Stimulated activated CD4-positive, alpha-beta T cell treated with anti-CD3 and anti-CD28 coated beads, Interleukin-4, amount 100 ng/mL, for 48 hours (primary cell): ENCODE measurements around the gene MIPEP.

Source experiments
- DNase-seq, 2 donors: peaks; one replicate each; pipeline ENCODE4 v3.0.0-alpha.2; 2020; ENCODE audit warnings: low read depth in 2 of 2

MIPEP gene

DNA sequence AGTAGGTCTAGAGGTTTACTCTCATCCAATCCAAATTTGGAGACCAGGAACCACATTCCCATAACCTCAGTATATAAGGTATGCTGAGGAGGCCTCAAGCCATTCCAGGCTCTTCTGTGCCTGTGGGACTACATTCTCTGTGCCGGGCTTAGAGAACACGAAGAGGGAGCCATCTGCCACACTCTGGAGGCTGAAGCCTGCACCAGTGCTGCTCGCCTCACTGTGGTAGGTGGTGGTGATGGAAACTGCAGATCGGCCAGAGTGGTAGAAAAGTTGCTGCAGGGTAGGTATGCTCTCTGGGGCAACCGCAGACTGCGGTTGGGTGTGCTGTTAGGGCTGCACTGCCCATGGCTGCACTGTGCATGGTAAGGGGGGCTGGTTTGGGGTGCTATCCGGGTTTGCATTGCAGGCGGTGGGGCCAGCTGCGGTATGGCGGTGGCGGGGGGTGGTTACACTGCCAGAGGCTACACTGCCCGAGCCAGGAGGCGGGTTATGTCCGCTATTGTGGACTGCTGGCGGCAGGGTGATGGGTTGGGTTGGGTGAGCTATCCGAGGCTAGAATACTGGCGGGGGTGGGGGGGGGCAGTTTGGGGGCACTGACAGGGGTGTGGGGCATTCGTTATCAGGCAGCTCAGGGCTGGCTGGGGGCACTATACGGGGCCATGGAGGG is 174.0 kb downstream of the MIPEP start:
- DNase-seq = no peak

DNA sequence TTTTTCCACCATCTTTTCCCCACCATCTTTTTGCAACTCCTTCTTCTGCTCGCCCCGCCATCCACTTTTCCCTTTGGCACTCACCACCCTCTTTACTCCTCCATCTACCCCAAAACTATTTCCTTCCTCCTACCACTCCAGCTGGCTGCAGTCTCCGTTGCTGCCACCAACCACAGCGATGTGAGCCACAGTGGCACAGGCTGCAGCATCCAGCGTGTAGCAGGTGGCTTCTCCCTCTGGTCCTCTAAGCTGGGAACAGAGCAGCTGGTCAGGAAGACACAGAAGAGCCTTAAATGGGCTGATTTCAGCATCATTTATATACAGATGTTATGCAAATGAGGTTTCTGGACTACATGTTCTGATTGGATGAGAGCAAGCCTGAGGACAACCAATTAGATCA is 174.5 kb downstream of the MIPEP start:
- DNase-seq = no peak

DNA sequence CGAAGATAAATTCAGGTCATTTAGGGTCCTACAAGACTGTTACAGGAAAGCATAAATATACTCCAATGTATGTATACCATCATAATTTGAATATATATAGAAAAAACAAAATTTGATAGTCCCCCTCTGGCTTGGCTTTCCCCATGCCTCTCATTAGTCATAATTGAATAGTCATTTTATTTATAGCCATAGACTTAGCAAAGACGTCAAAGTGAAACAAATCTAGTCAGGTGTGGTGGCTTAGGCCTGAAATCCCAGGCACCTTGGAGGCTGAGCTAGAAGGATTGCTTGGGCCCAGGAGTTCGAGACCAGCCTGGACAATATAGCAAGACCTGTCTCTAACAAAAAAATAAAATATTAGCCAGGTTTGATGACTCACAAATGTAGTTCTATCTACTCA is 177.8 kb downstream of the MIPEP start:
- DNase-seq = no peak

DNA sequence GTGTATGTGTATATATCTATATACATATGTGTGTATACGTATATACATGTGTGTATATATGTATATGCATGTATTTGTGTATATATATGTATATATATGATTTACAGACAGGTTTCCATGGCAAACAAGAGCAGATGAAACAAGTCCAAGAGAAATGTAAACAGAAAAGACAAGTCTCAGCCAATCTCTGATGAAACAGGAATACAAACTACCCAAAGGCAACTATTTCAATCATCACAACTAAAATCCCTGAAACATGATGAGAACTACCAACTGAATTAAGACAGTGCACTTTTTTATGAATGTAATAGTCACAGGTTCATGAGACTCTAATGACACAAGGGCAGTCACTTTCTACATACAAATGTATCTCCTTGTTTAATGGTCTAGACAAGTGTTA is 178.8 kb downstream of the MIPEP start:
- DNase-seq = no peak

DNA sequence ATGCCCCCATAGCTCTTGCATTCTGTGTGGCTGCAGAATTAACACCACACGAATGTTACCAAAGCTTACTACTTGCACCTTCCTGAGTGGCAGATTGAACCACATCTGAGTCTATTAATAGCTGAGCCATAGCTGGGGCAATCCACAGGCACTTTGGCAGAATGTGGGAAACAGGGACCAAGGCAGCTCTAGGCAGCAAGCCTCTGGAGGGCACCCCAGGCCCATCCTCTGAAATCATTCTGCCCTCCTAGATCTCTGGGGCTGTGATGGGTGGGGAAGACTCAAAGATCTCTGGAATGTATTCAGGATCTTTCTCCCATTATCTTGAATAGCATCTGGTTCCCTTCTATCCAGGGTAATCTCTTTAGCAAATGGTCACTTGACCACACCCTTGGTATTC is 179.7 kb downstream of the MIPEP start:
- DNase-seq = no peak

DNA sequence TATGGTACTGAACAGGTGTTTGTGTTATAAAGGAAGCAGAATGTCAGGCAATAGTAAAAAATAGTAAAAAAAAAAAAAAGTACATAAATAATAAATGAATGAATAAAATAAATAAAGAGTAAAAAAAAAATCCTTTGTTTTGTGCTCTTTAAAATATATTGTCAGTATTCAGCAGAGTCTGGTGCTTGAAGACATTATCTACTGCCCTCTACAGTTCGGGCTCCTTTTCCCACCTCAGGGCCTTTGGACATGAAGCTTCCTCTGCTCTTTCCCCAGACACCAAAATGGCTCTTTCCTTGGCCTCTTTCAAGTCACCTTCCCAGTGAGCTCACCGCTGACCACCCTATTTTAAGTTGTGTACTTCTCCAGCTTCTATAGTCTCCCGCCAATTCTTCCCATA is 181.5 kb downstream of the MIPEP start:
- no peak for DNase-seq

DNA sequence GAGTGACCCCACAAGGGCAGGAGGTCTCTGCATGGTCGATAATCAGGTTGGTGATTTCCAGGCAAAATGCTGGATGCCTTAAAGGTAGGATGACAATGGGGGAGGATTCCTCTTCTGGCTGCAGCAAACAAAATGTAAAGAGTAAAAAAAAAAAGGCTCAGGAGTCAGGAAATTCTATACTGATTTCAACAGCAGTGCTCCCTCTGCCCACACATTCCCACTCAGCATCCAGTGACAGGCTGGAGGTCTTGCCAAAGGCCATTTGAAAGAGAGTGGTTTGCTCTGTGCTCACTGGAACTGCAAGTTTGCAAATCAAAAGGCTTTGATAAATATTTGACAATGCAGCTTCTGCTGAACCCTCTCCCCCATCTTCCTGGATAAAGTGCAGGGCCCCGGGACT is 183.6 kb downstream of the MIPEP start:
- DNase-seq = no peak

DNA sequence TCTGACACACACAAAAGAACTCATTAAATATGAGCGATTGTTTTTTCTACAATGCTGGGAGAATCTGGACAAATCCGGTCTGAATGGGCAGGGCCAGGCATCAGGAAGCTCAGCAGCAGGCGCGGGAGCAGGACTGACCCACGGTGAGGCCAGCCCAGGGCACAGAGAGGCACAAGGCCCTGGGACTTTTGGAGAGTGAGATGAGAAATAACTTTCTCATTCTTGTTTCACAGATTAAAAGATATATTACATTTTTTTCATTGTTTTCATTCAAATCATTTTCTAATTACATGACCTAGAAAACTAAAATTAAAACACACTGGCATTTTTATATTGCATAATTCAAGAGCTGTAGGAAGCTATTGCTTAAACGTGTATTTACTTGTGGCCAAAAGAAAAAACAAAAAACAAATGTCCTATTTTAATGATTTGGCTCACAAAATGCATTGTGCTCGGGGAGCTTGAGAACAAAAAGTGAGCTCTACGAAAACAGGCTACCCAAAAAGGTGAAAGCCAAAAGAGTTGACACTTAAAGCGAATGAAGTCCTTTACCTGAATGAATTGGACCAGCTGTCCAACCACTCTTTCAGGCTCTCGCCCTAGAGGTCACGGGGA is 185.8 kb downstream of the MIPEP start:
- DNase-seq = no peak

DNA sequence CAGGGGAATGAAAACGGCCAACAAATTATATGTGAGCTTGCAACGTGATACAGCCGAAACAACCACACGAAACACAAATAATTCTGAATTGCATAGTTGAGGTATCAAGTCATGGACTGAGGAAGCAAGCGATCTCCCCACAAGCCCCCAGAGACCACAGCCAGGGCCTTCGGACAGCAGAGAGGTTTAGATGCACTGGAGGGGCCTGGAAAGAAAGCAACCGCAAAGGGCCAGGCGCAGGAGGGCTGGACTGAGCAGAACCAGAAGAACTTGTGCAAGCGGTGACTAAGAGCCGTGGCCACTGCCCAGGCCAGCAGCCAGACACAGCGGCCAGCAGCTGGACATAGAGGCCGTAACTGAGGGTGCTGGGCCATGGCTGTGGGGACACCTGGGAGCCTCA is 187.6 kb downstream of the MIPEP start:
- no peak for DNase-seq

DNA sequence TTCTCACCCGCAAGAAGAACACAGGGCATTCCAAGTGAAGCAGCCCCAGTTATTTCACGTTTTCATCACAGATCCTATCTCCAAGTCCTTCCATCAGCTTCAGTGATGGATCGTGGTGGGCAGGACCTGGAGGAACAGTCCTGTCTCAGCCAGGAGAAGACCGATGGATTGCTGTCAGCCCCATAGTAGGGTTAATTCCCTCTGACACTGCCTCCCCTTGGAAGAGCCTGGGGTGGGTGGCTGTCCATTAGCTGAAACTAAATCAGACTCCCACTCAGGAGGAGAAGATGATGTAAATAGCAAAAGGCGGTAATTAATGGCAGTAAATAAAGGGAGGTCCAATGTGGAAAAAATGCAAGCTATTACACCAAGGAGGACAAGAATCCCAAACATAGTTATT is 188.0 kb downstream of the MIPEP start:
- DNase-seq = no peak

DNA sequence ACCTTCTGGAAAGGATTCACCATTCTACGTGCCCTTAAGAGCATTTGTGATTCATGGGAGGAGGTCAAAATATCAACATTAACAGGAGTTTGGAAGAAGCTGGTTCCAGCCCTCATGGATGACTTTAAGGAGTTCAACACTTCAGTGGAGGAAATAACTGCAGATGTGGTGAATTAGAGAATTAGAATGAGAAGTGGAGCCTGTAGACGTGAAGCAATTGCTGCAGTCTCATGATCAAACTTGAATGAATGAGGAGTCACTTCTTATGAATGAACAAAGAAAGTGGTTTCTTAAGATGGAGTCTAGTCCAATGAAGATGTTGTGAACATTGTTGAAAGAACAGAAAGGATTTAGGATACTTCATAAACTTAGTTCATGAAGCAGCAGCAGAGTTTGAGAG is 189.9 kb downstream of the MIPEP start:
- no peak for DNase-seq

DNA sequence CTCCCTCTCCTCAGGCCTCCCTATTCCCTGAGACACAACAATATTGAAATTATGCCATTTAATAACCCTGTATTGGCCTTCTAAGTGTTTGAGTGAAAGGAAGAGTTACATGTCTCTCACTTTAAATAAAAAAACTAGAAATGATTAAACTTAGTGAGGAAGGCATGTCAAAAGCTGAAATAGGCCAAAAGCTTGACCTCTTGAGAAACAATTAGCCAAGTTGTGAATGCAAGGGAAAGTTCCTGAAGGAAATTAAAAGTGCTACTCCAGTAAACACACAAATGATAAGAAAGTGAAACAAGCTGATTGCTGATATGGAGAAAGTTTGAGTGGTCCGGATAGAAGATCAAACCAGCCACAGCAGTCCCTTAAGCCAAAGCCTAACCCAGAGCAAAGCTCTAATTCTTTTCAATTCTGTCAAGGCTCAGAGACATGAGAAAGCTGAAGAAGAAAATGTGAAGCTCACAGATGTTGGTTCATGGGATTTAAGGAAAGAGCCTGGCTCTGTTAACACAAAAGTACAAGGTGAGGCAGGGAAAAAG is 191.4 kb downstream of the MIPEP start:
- DNase-seq = no peak

DNA sequence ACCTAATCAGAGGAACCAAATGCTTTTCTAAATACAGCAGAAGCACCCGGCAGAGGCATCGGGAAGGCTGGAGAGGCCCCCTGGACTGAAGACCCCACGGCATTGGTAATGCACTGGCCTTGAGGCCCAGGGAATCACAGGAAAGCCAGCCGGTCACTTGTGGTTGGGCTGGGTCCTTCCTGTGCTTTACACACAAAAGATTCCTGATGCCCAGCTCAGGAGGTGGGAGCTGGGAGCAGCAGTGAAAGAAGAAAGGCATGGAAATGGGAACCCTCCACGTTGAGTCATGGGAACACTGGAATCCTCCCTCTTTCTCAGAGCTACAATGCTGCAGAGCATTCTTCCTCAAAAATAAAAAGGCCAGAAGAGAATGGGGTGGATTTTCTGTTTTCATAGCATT is 192.6 kb downstream of the MIPEP start:
- no peak for DNase-seq

DNA sequence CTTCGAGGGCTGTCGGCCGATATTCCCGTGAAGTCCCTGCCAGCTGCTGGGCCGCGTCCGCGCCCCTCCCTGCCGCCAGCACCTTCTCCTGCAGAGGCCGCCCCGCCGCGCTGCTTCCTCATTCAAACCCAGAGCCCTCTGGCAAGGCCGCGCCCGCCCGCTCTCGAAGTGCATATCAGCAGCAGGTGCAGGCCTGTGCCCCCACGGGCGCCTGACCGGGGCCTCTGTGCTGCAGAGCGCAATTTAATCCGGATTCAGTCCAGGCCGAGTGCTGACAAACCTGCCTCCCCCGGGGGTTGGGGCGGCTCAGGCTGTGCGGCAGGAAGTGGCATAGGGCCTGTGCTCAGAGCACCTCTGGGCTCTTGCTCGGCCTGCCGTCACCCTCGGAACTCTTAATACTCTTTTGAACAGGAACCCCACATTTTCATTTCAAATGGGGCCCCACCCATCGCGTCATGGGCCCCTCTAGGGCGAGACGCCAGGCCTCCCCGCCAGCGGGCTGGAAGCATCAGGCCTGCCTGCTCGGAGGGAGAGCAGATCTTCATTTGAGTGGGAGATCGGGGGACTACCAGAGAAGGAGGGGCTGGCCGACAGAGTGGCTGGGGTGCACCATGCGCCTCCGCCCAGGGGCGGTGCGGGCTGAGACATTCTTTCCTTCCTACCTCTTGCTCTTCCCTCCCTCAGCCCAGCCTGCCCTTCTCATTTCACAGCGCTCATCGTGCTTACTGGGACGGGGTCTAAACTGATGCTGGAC is 193.3 kb downstream of the MIPEP start:
- peak; percentile 34 to 36 for DNase-seq

DNA sequence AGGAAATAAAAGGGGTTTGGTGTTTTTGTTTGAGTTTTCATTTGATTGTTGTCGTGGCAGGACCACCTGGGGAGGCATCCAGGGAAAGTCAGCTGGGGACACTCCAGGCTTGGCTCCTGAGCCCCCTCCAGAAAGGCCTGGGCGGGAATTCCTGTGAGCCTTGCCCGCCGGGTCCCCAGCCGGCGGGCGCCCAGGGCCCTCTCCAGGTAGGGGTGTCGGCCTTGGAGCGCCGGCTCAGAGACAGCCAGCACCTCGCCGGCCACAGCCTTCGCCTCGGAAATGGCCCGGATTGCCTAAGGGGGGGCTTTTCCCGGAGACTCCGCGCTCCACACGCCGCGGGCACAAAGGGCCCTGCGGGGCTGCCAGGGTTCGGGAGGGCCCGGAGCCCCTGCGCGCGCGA is 194.0 kb downstream of the MIPEP start:
- no peak for DNase-seq

DNA sequence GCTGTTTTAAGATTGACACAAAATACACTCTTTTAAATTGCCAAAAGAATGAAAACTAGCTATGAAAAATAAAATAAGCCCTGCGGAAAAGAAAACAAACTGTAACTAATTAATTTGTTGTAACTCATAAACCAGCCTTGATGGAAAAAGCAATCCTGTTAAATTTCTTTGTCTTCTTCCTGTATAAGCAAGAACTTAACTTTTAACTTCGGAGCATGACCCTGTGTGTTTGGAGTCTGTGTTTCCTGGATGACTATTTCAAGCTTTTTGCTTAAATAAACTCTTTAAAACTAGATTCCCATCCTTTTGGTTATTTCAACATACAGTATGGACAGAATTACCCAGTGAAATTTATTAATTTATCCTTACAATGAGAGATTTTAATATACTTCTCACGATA is 196.4 kb downstream of the MIPEP start:
- DNase-seq = no peak

DNA sequence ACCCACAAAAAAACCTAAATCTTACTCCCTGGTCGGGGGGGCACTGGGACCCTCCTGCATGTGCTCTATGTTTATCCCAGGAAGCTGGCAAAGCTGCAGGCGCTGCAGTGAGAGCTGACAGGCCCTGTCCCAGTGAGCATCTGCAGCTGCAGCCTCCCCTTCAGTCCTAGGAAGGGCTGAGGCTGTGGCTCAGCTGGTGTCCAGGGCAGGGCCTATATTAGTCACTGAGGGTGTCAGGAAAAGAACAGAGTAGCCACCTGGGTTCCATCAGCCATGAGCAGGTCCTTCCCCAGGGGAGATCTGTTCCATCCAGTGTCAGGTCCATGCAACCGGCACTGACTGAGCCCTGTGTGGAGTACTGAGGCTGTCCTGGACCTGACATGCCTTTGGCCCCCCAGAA is 198.5 kb downstream of the MIPEP start:
- DNase-seq = no peak

DNA sequence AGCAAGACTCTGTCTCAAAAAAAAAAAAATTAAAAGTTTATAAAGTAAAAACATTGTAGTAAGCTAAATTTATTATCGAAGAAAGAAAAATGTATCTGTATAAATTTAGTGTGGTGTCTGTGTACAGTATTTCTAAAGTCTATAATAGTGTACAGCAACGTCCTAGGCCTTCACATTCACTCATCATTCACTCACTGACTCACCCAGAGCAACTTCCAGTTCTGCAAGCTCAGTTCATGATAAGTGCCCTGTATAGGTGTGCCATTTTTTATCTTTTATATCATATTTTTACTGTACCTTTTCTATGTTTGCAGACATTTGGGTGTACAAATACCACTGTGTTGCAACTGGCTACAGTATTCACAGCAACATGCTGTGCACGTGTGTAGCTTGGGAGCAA is 200.9 kb downstream of the MIPEP start:
- DNase-seq = no peak

DNA sequence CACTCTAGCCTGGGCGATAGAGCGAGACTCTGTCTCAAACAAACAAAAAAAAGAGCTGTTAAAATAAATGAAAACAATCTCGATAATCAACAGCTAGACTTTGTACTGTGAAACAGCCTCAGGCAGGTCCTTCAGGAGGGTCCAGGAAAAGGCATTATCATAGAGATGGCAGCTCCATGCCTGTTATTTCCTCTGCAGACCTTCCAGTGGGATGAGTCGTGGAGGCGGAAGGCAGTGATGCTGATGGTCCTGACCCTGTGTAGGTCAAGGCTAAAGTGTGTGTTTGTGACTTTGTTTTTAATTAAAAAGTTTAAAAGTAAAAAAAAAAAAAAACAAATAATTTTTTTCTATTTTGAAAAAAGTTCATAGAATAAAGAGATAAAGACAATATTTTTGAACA is 201.6 kb downstream of the MIPEP start:
- no peak for DNase-seq

DNA sequence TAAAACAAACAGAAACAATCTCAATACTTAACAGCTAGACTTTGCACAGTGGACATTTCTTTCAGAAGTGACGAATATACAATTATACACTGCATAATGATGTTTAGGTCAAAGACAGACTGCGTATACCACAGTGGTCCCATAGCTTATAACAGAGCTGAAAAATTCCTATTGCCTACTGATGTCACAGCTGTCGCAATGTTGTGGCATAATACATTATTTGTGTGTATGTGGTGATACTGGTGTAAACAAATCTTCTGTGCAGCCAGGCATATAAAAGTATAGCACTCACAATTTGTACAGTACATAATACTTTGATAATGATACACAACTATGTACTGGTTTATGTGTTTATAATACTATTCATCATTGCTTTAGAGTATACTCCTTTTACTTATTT is 202.3 kb downstream of the MIPEP start:
- DNase-seq = no peak

DNA sequence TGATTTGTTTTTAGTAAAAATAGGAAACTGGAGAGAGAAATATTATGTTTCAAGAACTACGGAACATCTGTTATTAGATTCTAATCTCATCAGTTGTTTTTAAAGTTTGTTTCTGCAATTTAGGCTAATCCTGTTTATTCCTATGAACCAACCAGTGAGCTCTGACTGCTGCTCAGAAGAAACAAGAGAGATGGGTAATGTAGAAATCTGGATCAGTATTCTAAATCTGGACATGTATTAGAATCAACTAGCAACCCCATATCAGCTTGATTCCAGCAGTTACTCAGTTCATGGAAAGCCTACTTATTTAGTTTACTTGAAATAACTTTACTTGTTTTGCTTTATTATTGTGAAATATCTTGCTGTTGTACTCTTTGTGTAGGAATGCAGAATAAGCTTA is 203.8 kb downstream of the MIPEP start:
- no peak for DNase-seq

DNA sequence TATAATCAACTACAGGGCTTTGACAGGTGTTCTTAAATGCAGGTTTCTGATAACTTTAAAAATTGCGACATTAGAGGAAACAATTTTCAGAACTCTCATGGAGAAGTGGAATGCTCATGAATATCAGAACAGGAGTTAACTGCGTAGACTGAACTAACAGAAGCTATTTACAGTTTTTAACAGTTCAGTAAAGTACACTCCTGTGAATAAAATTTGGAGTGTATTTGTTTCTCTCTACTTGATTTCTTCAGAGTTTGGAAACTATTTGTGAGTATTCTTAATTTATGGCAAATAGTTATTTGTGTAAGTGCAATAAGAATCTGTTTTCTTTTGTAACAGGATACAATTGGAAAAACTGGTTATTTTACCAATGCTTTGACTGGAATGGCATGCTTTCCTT is 204.6 kb downstream of the MIPEP start:
- DNase-seq = no peak

DNA sequence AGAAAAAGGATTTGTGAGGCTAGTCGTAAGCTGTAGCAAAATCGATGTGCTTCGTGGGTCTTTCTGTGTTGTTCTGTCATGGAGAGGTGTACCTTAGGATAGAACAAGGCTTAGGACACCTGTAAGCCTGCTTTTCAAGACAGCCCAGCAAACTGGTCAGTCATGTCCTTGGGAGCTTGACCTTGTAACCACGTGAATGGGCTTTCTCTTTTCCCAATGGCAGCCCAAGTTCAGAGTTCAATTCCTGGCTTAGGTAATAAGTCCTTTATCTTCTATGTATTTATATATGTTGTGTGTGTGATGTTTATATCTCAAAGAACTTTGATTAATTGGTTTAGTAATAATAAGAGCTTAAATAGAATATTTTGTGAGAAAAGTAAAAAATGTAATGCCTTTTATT is 206.1 kb downstream of the MIPEP start:
- DNase-seq = no peak
